Measurements from ENCODE around the gene TSR3.

- TF ChIP-seq SP1 (IDR thresholded peaks at IDR 0.05; ENCODE audit: low read depth) (no peak), RAD21 (IDR thresholded peaks at IDR 0.05; ENCODE audit: low read depth) (no peak), CTCF (IDR thresholded peaks at IDR 0.05 in 2 of 3, conservative IDR thresholded peaks at IDR 0.05 in 1 of 3; ENCODE audit: borderline replicate concordance in 1 of 3, insufficient read depth in 1 of 3, low read depth in 2 of 3, low read length in 2 of 3) (no peak), ZNF274 (IDR thresholded peaks at IDR 0.05; ENCODE audit: low read depth, low read length) (no peak)
Measured at GRCh38 chr16:1401061-1401757, 49.5 kb upstream of the TSR3 start.
